Muscle of leg (tissue), 11 donors: ENCODE measurements around the gene OSBP2. TPM values are rescaled to one million over a fixed set of nuclear protein-coding genes. Genes with fewer than 3 reads are reported as not detected.

Experiments
- DNase-seq: peaks from one replicate; pipeline ENCODE4 v3.0.0; 2013
- H3K27ac ChIP-seq: one replicate; pipeline ENCODE4 v1.5.1; 2013; ENCODE audit warnings: mild to moderate bottlenecking, low read length, control low read depth
- H3K27me3 ChIP-seq: one replicate; pipeline ENCODE4 v1.6.1; 2013; ENCODE audit warnings: low read length; ENCODE audit not compliant: control insufficient read depth, insufficient read depth
- H3K36me3 ChIP-seq: one replicate; pipeline ENCODE4 v1.6.1; 2013; ENCODE audit warnings: low read length; ENCODE audit not compliant: control insufficient read depth, insufficient read depth
- H3K4me1 ChIP-seq: one replicate; pipeline ENCODE4 v1.6.1; 2013; ENCODE audit warnings: low read length; ENCODE audit not compliant: control insufficient read depth, insufficient read depth
- H3K4me3 ChIP-seq: one replicate; pipeline ENCODE4 v1.5.1; 2013; ENCODE audit warnings: low read length, control low read depth
- H3K9me3 ChIP-seq: replicated peaks from 2 replicates; pipeline ENCODE4 v1.6.1; 2013; ENCODE audit warnings: low read depth, low read length; ENCODE audit not compliant: control insufficient read depth
- WGBS: methylation state at CpG from one replicate; pipeline ENCODE4 v1.1.5; 2013; ENCODE audit warnings: missing lambda C conversion rate; ENCODE audit not compliant: insufficient coverage; 5-methylcytosine and 5-hydroxymethylcytosine counted together
- polyA plus RNA-seq, 8 donors: library from polyadenylated mRNA; unstranded; fragments of 120-200 nt; gene quantifications; one replicate each; pipeline versions ENCODE4 v1.2.1 to v1.2.3, GENCODE V29; 2013; ENCODE audit warnings: inconsistent platforms in 1 of 8, low replicate concordance in 1 of 8; ENCODE audit not compliant: insufficient read length in 8 of 8, insufficient read depth in 1 of 8
- total RNA-seq: library from RNA; stranded (reverse); fragments of 120-200 nt; gene quantifications from one replicate; pipeline ENCODE4 v1.2.4, GENCODE V29; 2013

The OSBP2 gene
- total and polyA plus RNA-seq, 9 donors = 2.7 to 7.5 (median 4.5) TPM

DNA sequence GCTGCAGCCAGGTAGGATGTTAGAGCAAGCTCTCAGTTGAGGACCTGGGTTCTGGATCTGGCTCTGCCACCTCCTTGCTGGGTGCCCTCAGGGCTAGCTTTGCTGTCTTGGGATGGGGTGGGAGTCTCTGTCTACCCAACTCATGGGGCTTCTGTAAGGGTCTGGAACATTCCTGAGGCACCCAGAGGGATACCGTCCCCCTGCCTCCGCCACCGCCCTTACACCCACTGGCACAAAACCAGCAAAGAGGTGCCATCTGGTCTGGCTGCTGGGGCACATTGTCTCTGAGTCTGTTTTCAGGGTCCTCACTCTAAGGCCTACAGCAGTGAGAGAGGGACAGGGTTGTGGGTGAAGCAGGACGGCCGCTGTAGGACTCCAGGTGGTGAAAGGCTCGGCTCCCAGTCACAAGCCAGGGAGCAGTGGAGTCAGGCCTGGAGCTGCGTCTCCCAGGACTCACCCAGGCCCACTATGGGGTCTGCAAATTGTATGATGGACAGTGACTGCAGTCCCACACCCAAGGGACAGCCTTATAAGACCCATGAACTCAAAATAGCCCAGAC is 189.0 kb downstream of the OSBP2 start:
- H3K27ac ChIP-seq = no peak overlapping the region
- H3K9me3 ChIP-seq = no peaks in the 10 kb centered on the region
- no peak for DNase-seq
- 100% methylated on average over 3 of the region's 7 CpGs for WGBS
- no peaks in the 10 kb centered on the region for H3K36me3 ChIP-seq
- H3K4me1 ChIP-seq = peaks cover 26% of the 10 kb centered on the region
- H3K27me3 ChIP-seq = no peaks in the 10 kb centered on the region
- no peak overlapping the region for H3K4me3 ChIP-seq

DNA sequence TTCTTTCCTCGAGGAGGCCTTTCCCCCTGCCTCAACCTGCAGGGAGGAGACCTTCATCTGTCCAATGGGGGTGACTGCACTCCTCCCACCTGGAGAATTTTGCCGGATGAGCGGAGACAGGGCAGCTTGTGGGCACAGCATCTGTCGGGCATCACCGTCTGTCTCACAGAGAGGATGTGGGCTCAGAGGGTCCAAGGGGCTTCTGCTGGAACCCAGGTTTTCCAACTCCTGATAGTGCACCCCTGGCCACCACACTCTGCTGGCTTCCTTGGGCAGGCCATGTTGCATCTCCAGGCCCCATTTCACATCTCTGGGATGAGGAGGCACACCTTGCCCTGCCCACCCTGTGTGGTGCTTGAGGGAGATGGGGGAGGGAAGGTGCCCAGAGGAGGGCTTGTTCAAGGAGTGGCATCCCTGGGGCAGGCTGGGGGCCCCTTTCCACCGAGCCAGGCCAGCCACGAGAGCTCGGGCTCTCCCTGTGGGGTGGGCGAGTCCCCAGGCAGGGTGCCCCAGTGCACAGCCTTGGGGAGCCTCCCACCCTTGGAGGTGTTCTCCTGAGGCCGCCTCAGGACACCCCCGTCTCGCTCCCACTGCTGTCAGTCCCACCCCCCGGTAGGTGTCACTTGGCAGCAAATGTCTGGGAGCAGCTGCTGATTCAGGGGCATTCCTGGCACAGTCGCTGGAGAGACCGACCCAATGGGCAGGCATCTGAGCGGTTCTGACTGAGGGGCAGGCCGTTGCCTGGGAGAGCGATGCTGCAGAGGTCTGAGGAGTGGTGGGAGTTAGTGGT is 189.7 kb downstream of the OSBP2 start:
- H3K4me1 ChIP-seq = peaks cover 19% of the 10 kb centered on the region
- 83% methylated on average over 17 of the region's 18 CpGs for WGBS
- H3K36me3 ChIP-seq = no peaks in the 10 kb centered on the region
- no peak overlapping the region for H3K4me3 ChIP-seq
- H3K9me3 ChIP-seq = no peaks in the 10 kb centered on the region
- no peaks in the 10 kb centered on the region for H3K27me3 ChIP-seq
- H3K27ac ChIP-seq = no peak overlapping the region
- no peak for DNase-seq

DNA sequence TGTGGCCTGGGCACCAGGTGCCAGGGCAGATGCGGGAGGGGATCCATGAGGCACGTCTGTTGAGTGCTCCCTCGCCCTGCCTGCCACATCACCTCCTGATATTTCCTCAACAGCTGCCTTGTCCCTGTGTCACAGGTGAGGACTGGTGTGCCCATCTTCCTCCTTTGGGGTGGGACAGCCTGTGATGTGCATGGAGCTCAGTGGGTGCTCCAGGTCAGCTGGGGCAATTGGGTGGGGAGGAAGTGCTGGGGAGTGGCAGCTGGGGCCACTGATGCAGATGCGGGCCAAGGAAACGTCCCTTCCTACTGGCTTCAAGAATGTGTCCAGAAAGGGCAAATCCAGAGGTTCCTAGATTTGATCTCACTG is 190.3 kb downstream of the OSBP2 start:
- Histone ChIP-seq H3K9me3 (no peaks in the 10 kb centered on the region), H3K27me3 (no peaks in the 10 kb centered on the region), H3K27ac (no peak overlapping the region), H3K4me1 (peaks cover 17% of the 10 kb centered on the region), H3K36me3 (no peaks in the 10 kb centered on the region), H3K4me3 (no peak overlapping the region)
- no peak for DNase-seq
- 67% methylated on average over 2 of the region's 5 CpGs for WGBS

DNA sequence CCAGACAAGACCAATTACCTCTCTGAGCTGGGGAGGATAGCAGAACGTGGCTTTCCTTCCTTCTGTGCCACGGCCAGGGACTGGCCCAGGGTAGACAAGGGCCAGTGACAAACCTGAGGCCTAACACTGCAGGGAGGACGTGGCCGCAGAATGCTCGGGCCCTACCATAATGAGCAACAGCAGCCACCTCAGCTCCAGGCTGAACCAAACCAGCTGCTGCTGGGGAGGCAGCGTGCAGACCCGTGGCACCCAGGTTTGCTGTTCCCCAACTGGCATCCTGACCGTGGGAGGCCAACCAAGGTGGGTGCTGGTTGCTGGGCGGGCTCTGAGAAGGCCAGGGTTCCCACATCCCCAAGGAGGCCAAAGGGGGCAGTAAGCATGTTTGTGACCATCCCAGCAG is 190.9 kb downstream of the OSBP2 start:
- Histone ChIP-seq H3K27ac (no peak overlapping the region), H3K4me1 (peaks cover 13% of the 10 kb centered on the region), H3K9me3 (no peaks in the 10 kb centered on the region), H3K36me3 (no peaks in the 10 kb centered on the region), H3K4me3 (no peak overlapping the region), H3K27me3 (no peaks in the 10 kb centered on the region)
- no peak for DNase-seq
- 85% methylated on average over 8 of the region's 9 CpGs for WGBS

DNA sequence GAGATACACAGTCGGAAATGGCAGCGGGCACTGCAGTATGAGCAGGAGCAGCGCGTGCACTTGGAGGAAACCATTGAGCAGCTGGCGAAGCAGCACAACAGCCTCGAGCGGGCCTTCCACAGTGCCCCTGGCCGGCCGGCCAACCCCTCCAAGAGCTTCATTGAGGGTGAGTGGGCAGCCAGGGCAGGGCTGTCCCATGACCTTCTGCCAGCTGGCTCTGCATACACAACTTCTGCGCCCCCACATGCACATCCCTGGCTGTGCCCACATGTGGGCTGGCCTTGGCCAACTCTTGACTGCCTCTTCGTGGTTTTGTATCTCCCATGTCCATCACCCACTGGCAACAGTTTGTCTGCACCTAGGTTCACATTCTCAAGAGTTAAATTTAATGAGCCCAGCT is 192.8 kb downstream of the OSBP2 start:
- Histone ChIP-seq H3K9me3 (no peaks in the 10 kb centered on the region), H3K36me3 (no peaks in the 10 kb centered on the region), H3K27me3 (no peaks in the 10 kb centered on the region), H3K4me1 (no peaks in the 10 kb centered on the region), H3K4me3 (no peak overlapping the region), H3K27ac (no peak overlapping the region)
- WGBS = 92% methylated on average over 11 of the region's 11 CpGs
- no peak for DNase-seq

DNA sequence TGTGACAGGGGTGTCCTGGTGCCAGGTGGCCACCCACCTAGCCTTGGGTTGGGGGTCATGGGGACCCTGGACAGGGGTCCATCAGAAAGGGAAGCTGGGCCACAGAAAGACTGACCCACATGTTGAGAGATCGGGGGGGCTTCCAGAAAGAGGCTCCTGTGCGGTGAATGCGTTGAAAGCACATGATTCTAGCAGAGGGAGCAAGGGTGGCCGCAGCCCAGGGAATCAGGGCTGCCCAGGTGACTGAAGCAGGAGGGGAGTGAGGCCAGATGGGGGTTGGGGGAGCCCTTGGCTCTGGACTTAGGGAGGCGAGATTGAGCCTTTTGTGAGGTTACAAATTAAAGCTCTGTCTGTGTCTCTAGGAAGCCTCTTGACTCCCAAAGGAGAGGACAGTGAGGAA is 193.2 kb downstream of the OSBP2 start:
- no peak for DNase-seq
- 68% methylated on average over 5 of the region's 5 CpGs for WGBS
- Histone ChIP-seq H3K4me3 (no peak overlapping the region), H3K4me1 (no peaks in the 10 kb centered on the region), H3K36me3 (no peaks in the 10 kb centered on the region), H3K27me3 (no peaks in the 10 kb centered on the region), H3K27ac (no peak overlapping the region), H3K9me3 (no peaks in the 10 kb centered on the region)

DNA sequence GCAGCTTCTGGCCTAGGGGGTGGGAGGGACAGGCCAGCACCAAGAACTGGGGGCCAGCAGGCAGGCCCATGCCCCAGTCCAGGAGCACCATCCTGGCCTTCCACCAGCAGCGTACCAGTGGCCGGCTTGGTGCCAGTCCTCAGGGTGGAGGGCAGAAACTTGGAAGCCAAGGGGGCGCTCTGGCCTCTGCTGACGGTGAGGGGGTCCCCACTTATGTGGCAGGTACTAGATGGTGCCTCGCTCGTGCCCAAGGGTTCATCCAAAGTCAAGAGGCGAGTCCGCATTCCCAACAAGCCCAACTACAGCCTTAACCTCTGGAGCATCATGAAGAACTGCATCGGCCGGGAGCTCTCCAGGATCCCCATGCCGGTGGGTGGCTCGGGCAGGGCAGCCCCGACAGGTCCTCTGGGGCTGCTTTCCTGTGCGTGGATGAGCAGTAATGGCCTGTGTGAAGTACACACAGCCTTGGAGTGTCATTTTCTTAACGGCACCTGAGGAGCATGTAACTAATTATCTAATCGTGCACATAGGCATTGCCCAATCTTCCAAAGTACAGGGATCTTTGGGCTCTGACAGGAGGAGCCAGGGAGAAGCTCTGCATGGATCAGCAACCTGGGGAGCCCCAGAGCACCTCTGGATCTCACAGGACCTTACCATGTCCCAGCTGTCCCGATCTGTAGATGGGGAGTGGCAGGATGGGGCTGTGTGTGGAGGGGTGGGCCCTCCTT is 194.8 kb downstream of the OSBP2 start:
- Histone ChIP-seq H3K36me3 (no peaks in the 10 kb centered on the region), H3K27me3 (no peaks in the 10 kb centered on the region), H3K4me3 (no peak overlapping the region), H3K27ac (no peak overlapping the region), H3K4me1 (no peaks in the 10 kb centered on the region), H3K9me3 (no peaks in the 10 kb centered on the region)
- DNase-seq = no peak
- WGBS = 83% methylated on average over 12 of the region's 17 CpGs

DNA sequence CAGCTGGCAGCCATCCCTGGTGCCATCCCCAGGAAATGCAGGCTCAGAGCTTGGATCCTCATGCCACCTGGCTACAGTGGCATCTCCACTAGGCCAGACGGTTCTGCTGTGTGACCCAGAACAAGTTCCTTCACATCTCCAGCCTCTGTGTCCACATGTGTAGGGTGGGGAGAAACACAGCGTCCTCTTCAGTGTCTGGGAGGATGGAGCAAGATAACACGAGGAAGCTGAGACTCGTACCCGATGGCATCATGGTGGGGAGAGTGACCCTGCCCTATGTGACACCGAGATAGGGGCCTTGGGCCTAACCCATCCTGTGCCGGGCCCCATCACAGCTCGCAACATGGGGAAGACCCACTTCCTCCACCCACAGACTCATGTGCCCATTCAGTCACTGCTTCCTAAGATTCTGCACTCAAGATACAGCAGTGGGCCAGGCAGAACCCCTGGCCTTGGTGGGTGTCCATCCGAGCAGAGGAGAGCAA is 195.4 kb downstream of the OSBP2 start:
- no peaks in the 10 kb centered on the region for H3K9me3 ChIP-seq
- H3K27ac ChIP-seq = no peak overlapping the region
- no peaks in the 10 kb centered on the region for H3K4me1 ChIP-seq
- no peak for DNase-seq
- WGBS = 43% methylated on average over 1 of the region's 9 CpGs
- no peak overlapping the region for H3K4me3 ChIP-seq
- H3K36me3 ChIP-seq = no peaks in the 10 kb centered on the region
- H3K27me3 ChIP-seq = no peaks in the 10 kb centered on the region

DNA sequence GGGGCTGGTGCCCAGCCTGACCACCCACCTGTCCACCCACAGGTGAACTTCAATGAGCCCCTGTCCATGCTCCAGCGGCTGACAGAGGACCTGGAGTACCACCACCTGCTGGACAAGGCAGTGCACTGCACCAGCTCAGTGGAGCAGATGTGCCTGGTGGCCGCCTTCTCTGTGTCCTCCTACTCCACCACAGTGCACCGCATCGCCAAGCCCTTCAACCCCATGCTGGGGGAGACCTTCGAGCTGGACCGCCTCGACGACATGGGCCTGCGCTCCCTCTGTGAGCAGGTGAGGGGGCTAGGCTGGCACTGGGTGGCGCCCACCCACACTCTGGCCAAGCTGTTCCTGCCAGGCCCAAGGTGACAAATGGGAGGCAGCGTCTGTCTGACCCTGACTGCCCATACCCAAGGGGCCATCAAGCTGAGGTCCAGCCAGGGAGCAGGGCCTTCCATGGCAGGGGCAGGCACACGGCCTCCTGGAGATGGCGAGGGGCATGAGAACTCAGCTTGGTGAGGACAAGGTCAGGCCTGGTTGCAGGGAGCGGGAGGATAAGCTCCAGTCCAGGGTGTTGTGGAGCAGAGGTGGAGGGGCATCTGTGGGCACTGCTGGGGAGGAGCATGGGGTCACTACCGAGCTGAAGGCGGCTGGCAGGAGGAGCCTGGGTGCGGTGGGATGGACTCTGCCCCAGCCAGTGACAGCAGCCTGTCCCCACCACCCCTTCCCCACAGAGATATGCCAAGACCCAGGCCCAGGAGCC is 196.2 kb downstream of the OSBP2 start:
- 73% methylated on average over 7 of the region's 17 CpGs for WGBS
- Histone ChIP-seq H3K9me3 (no peaks in the 10 kb centered on the region), H3K36me3 (no peaks in the 10 kb centered on the region), H3K27me3 (no peaks in the 10 kb centered on the region), H3K4me3 (no peak overlapping the region), H3K4me1 (no peaks in the 10 kb centered on the region), H3K27ac (no peak overlapping the region)
- DNase-seq = no peak

DNA sequence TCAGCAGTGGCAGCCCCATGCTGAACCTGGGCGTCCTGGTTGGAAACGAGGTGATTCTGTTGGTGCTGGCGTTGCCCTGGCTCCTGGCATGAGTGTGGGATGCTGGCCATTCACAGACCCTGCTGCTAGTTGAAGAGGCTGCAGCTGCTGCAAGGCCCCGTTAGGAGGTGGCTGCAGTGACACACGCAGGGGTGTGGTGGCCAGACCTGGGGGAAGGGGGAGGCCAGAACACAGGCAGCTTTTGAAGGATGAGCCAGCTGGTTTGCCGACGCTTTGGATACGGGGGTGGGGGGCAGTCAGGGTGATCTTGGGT is 196.7 kb downstream of the OSBP2 start:
- DNase-seq = no peak
- no peaks in the 10 kb centered on the region for H3K36me3 ChIP-seq
- H3K27ac ChIP-seq = no peak overlapping the region
- H3K4me3 ChIP-seq = no peak overlapping the region
- H3K27me3 ChIP-seq = no peaks in the 10 kb centered on the region
- H3K4me1 ChIP-seq = no peaks in the 10 kb centered on the region
- 56% methylated on average over 6 of the region's 8 CpGs for WGBS
- no peaks in the 10 kb centered on the region for H3K9me3 ChIP-seq
